ENCODE data around the gene TF.

Gene TF

GRCh38 chr3:133812872-133813271 is 66.7 kb downstream of the TF start:
- H3K9me3 ChIP-seq (ENCODE audit: control insufficient read depth, low read length): no peaks in the 10 kb centered on the region
- H3K36me3 ChIP-seq (ENCODE audit: control insufficient read depth, insufficient read depth, low read length): peaks cover 78% of the 10 kb centered on the region
- no peak overlapping the region for H3K27ac ChIP-seq (ENCODE audit: low read depth, low read length, severe bottlenecking)
- no peak overlapping the region for H3K4me3 ChIP-seq (ENCODE audit: extremely low read depth, insufficient read depth, low read length, poor library complexity, severe bottlenecking)
- no peaks in the 10 kb centered on the region for H3K4me1 ChIP-seq (ENCODE audit: control insufficient read depth, insufficient read depth, low read length, poor library complexity, severe bottlenecking)
- 100% methylated on average over 1 of the region's 1 CpG; no CpG with 5 or more reads in 1 of the 2 experiments for WGBS, 2 experiments (ENCODE audit: insufficient coverage in 2 of 2)

- H3K4me1 ChIP-seq (ENCODE audit: control insufficient read depth, insufficient read depth, low read length, poor library complexity, severe bottlenecking): no peaks in the 10 kb centered on the region
- peaks cover 75% of the 10 kb centered on the region for H3K36me3 ChIP-seq (ENCODE audit: control insufficient read depth, insufficient read depth, low read length)
- H3K9me3 ChIP-seq (ENCODE audit: control insufficient read depth, low read length): no peaks in the 10 kb centered on the region
- no peak overlapping the region for H3K4me3 ChIP-seq (ENCODE audit: extremely low read depth, insufficient read depth, low read length, poor library complexity, severe bottlenecking)
- 100% methylated on average over 1 of the region's 2 CpGs; no CpG with 5 or more reads in 1 of the 2 experiments for WGBS, 2 experiments (ENCODE audit: insufficient coverage in 2 of 2)
- H3K27ac ChIP-seq (ENCODE audit: low read depth, low read length, severe bottlenecking): no peak overlapping the region
These were observed 69.2 kb downstream of the TF start for GRCh38 chr3:133815386-133815785.

- H3K4me3 ChIP-seq (ENCODE audit: extremely low read depth, insufficient read depth, low read length, poor library complexity, severe bottlenecking): no peak overlapping the region
- no peak overlapping the region for H3K27ac ChIP-seq (ENCODE audit: low read depth, low read length, severe bottlenecking)
- H3K9me3 ChIP-seq (ENCODE audit: control insufficient read depth, low read length): no peaks in the 10 kb centered on the region
- H3K4me1 ChIP-seq (ENCODE audit: control insufficient read depth, insufficient read depth, low read length, poor library complexity, severe bottlenecking): no peaks in the 10 kb centered on the region
- WGBS, 2 experiments (ENCODE audit: insufficient coverage in 2 of 2): 90 to 93% methylated on average over 2 to 3 of the region's 4 CpGs
- H3K36me3 ChIP-seq (ENCODE audit: control insufficient read depth, insufficient read depth, low read length): peaks cover 78% of the 10 kb centered on the region
These were observed 73.9 kb downstream of the TF start for GRCh38 chr3:133820129-133820528.

- Histone ChIP-seq H3K27ac (ENCODE audit: low read depth, low read length, severe bottlenecking) (no peak overlapping the region), H3K36me3 (ENCODE audit: control insufficient read depth, insufficient read depth, low read length) (peaks cover 70% of the 10 kb centered on the region), H3K4me1 (ENCODE audit: control insufficient read depth, insufficient read depth, low read length, poor library complexity, severe bottlenecking) (no peaks in the 10 kb centered on the region), H3K9me3 (ENCODE audit: control insufficient read depth, low read length) (no peaks in the 10 kb centered on the region), H3K4me3 (ENCODE audit: extremely low read depth, insufficient read depth, low read length, poor library complexity, severe bottlenecking) (no peak overlapping the region)
- WGBS, 2 experiments (ENCODE audit: insufficient coverage in 2 of 2): 93 to 96% methylated on average over 2 of the region's 3 CpGs
These were observed 74.9 kb downstream of the TF start for GRCh38 chr3:133820889-133821675.

- H3K4me3 ChIP-seq (ENCODE audit: extremely low read depth, insufficient read depth, low read length, poor library complexity, severe bottlenecking): no peak overlapping the region
- H3K9me3 ChIP-seq (ENCODE audit: control insufficient read depth, low read length): no peaks in the 10 kb centered on the region
- no peaks in the 10 kb centered on the region for H3K4me1 ChIP-seq (ENCODE audit: control insufficient read depth, insufficient read depth, low read length, poor library complexity, severe bottlenecking)
- WGBS, 2 experiments (ENCODE audit: insufficient coverage in 2 of 2): 85 to 89% methylated on average over 6 to 8 of the region's 8 CpGs
- peaks cover 61% of the 10 kb centered on the region for H3K36me3 ChIP-seq (ENCODE audit: control insufficient read depth, insufficient read depth, low read length)
- H3K27ac ChIP-seq (ENCODE audit: low read depth, low read length, severe bottlenecking): no peak overlapping the region
These were observed 75.8 kb downstream of the TF start for GRCh38 chr3:133821767-133822638.

GRCh38 chr3:133824961-133825485 is 78.8 kb downstream of the TF start:
- Histone ChIP-seq H3K36me3 (ENCODE audit: control insufficient read depth, insufficient read depth, low read length) (peaks cover 39% of the 10 kb centered on the region), H3K4me1 (ENCODE audit: control insufficient read depth, insufficient read depth, low read length, poor library complexity, severe bottlenecking) (no peaks in the 10 kb centered on the region), H3K27ac (ENCODE audit: low read depth, low read length, severe bottlenecking) (no peak overlapping the region), H3K4me3 (ENCODE audit: extremely low read depth, insufficient read depth, low read length, poor library complexity, severe bottlenecking) (no peak overlapping the region), H3K9me3 (ENCODE audit: control insufficient read depth, low read length) (no peaks in the 10 kb centered on the region)
- 89 to 93% methylated on average over 8 of the region's 8 CpGs for WGBS, 2 experiments (ENCODE audit: insufficient coverage in 2 of 2)

GRCh38 chr3:133825969-133826727 is 80.0 kb downstream of the TF start:
- Histone ChIP-seq H3K36me3 (ENCODE audit: control insufficient read depth, insufficient read depth, low read length) (peaks cover 28% of the 10 kb centered on the region), H3K4me3 (ENCODE audit: extremely low read depth, insufficient read depth, low read length, poor library complexity, severe bottlenecking) (no peak overlapping the region), H3K27ac (ENCODE audit: low read depth, low read length, severe bottlenecking) (no peak overlapping the region), H3K9me3 (ENCODE audit: control insufficient read depth, low read length) (no peaks in the 10 kb centered on the region), H3K4me1 (ENCODE audit: control insufficient read depth, insufficient read depth, low read length, poor library complexity, severe bottlenecking) (no peaks in the 10 kb centered on the region)
- WGBS, 2 experiments (ENCODE audit: insufficient coverage in 2 of 2): 96 to 100% methylated on average over 8 to 9 of the region's 12 CpGs

GRCh38 chr3:133827136-133827535 is 80.9 kb downstream of the TF start:
- WGBS, 2 experiments (ENCODE audit: insufficient coverage in 2 of 2): no CpG with 5 or more reads among the region's 1 CpG
- Histone ChIP-seq H3K36me3 (ENCODE audit: control insufficient read depth, insufficient read depth, low read length) (peaks cover 18% of the 10 kb centered on the region), H3K27ac (ENCODE audit: low read depth, low read length, severe bottlenecking) (no peak overlapping the region), H3K4me1 (ENCODE audit: control insufficient read depth, insufficient read depth, low read length, poor library complexity, severe bottlenecking) (no peaks in the 10 kb centered on the region), H3K9me3 (ENCODE audit: control insufficient read depth, low read length) (no peaks in the 10 kb centered on the region), H3K4me3 (ENCODE audit: extremely low read depth, insufficient read depth, low read length, poor library complexity, severe bottlenecking) (no peak overlapping the region)

- Histone ChIP-seq H3K4me3 (ENCODE audit: extremely low read depth, insufficient read depth, low read length, poor library complexity, severe bottlenecking) (no peak overlapping the region), H3K27ac (ENCODE audit: low read depth, low read length, severe bottlenecking) (no peak overlapping the region), H3K9me3 (ENCODE audit: control insufficient read depth, low read length) (no peaks in the 10 kb centered on the region), H3K36me3 (ENCODE audit: control insufficient read depth, insufficient read depth, low read length) (peaks cover 13% of the 10 kb centered on the region), H3K4me1 (ENCODE audit: control insufficient read depth, insufficient read depth, low read length, poor library complexity, severe bottlenecking) (no peaks in the 10 kb centered on the region)
- 100% methylated on average over 3 of the region's 4 CpGs; no CpG with 5 or more reads in 1 of the 2 experiments for WGBS, 2 experiments (ENCODE audit: insufficient coverage in 2 of 2)
These were observed 81.5 kb downstream of the TF start for GRCh38 chr3:133827684-133828083.

GRCh38 chr3:133828576-133829309 is 82.5 kb downstream of the TF start:
- Histone ChIP-seq H3K27ac (ENCODE audit: low read depth, low read length, severe bottlenecking) (no peak overlapping the region), H3K4me1 (ENCODE audit: control insufficient read depth, insufficient read depth, low read length, poor library complexity, severe bottlenecking) (no peaks in the 10 kb centered on the region), H3K36me3 (ENCODE audit: control insufficient read depth, insufficient read depth, low read length) (peaks cover 2% of the 10 kb centered on the region), H3K9me3 (ENCODE audit: control insufficient read depth, low read length) (no peaks in the 10 kb centered on the region), H3K4me3 (ENCODE audit: extremely low read depth, insufficient read depth, low read length, poor library complexity, severe bottlenecking) (no peak overlapping the region)
- WGBS, 2 experiments (ENCODE audit: insufficient coverage in 2 of 2): 82 to 88% methylated on average over 6 to 7 of the region's 12 CpGs
